WTC11 (cell line): Measurements from ENCODE around the gene ARL4A. TPM values are rescaled to one million over a fixed set of nuclear protein-coding genes. Genes with fewer than 3 reads are reported as not detected.
A peak's percentile ranks its signal among the peaks of the same experiment; 100 is the strongest.

Source experiments
- ATAC-seq: fragments of 200-7000 bp; cut with Tn5 transposase; 2 replicates; pipeline ENCODE4 v1.10.0; 2021; ENCODE audit warnings: mild to moderate bottlenecking, moderate library complexity
- CTCF ChIA-PET: fragments of 300-600 bp; sonication (Branson Sonifier 250); formaldehyde crosslinking; loops from one replicate; lab custom pipeline; 2021; ENCODE audit warnings: antibody characterized with exemption; lab: Charles Lee
- POLR2A ChIA-PET: fragments of 350-600 bp; sonication (Branson Sonifier 250); formaldehyde crosslinking; loops from one replicate; lab custom pipeline; 2021; ENCODE audit warnings: antibody characterized with exemption; lab: Charles Lee
- DNase-seq: peaks from one replicate; pipeline ENCODE4 v3.0.0; 2021; ENCODE audit warnings: low spot score
- H3K27ac Mint-ChIP-seq: 2 replicates; pipeline ENCODE4 v1.8.0; 2021; ENCODE audit warnings: mixed read lengths
- H3K27me3 Mint-ChIP-seq: 2 replicates; pipeline ENCODE4 v1.8.0; 2021; ENCODE audit warnings: low read depth, mild to moderate bottlenecking, moderate library complexity, mixed read lengths
- H3K36me3 Mint-ChIP-seq: 2 replicates; pipeline ENCODE4 v1.8.0; 2021; ENCODE audit warnings: mixed read lengths
- H3K4me1 Mint-ChIP-seq: 2 replicates; pipeline ENCODE4 v1.8.0; 2022; ENCODE audit warnings: mixed read lengths
- H3K4me3 Mint-ChIP-seq: 2 replicates; pipeline ENCODE4 v1.8.0; 2021; ENCODE audit warnings: mild to moderate bottlenecking, moderate library complexity, mixed read lengths
- H3K9me3 Mint-ChIP-seq: 2 replicates; pipeline ENCODE4 v1.8.0; 2021; ENCODE audit warnings: mixed read lengths
- ARID4B ChIP-seq: sonication (generic); formaldehyde crosslinking; IDR thresholded peaks from 2 replicates; pipeline ENCODE4 v1.8.0; 2023; ENCODE audit warnings: missing genetic modification reagents, mild to moderate bottlenecking, borderline replicate concordance
- CREB1 ChIP-seq: sonication (generic); formaldehyde crosslinking; IDR thresholded peaks from 2 replicates; pipeline ENCODE4 v1.8.0; 2023; ENCODE audit warnings: mild to moderate bottlenecking, missing genetic modification reagents
- CTCF ChIP-seq: fragments of 200-600 bp; IDR thresholded peaks from 2 replicates; pipeline ENCODE4 v1.8.0; 2022; ENCODE audit warnings: antibody characterized with exemption
- FOXK1 ChIP-seq: sonication (generic); formaldehyde crosslinking; IDR thresholded peaks from 2 replicates; pipeline ENCODE4 v1.8.0; 2022; ENCODE audit warnings: mild to moderate bottlenecking, moderate library complexity, missing genetic modification reagents
- FOXP4 ChIP-seq: sonication (generic); formaldehyde crosslinking; IDR thresholded peaks from 2 replicates; pipeline ENCODE4 v1.8.0; 2022; ENCODE audit warnings: mild to moderate bottlenecking, missing genetic modification reagents
- GABPB1 ChIP-seq: sonication (generic); formaldehyde crosslinking; IDR thresholded peaks from 2 replicates; pipeline ENCODE4 v1.8.1; 2023; ENCODE audit warnings: mild to moderate bottlenecking, missing genetic modification reagents
- GTF2I ChIP-seq: fragments of 250-450 bp; sonication (Bioruptor Pico); conservative IDR thresholded peaks from 2 replicates; pipeline ENCODE4 v1.4.0; 2021; ENCODE audit warnings: mild to moderate bottlenecking
- JUN ChIP-seq: sonication (generic); formaldehyde crosslinking; IDR thresholded peaks from 2 replicates; pipeline ENCODE4 v1.8.0; 2023; ENCODE audit warnings: mild to moderate bottlenecking, missing genetic modification reagents
- MLX ChIP-seq: sonication (generic); formaldehyde crosslinking; IDR thresholded peaks from 2 replicates; pipeline ENCODE4 v1.8.1; 2023; ENCODE audit warnings: mild to moderate bottlenecking, missing genetic modification reagents, moderate library complexity
- NFE2L1 ChIP-seq: sonication (generic); formaldehyde crosslinking; IDR thresholded peaks from 2 replicates; pipeline ENCODE4 v1.8.1; 2023; ENCODE audit warnings: missing genetic modification reagents
- OVOL2 ChIP-seq: fragments of 250-450 bp; sonication (Bioruptor Pico); IDR thresholded peaks from 2 replicates; pipeline ENCODE4 v1.9.0; 2021; ENCODE audit warnings: mild to moderate bottlenecking, borderline replicate concordance
- PRDM15 ChIP-seq: sonication (generic); formaldehyde crosslinking; IDR thresholded peaks from 2 replicates; pipeline ENCODE4 v1.8.0; 2022; ENCODE audit warnings: missing genetic modification reagents
- RELA ChIP-seq: sonication (generic); formaldehyde crosslinking; IDR thresholded peaks from 2 replicates; pipeline ENCODE4 v1.8.1; 2022; ENCODE audit warnings: missing genetic modification reagents, mild to moderate bottlenecking, borderline replicate concordance
- TP53 ChIP-seq: sonication (generic); formaldehyde crosslinking; IDR thresholded peaks from 2 replicates; pipeline ENCODE4 v1.8.1; 2023; ENCODE audit warnings: mild to moderate bottlenecking, missing genetic modification reagents
- ZNF121 ChIP-seq: sonication (generic); formaldehyde crosslinking; IDR thresholded peaks from 2 replicates; pipeline ENCODE4 v1.8.0; 2023; ENCODE audit warnings: missing genetic modification reagents
- ZNF263 ChIP-seq: sonication (generic); formaldehyde crosslinking; IDR thresholded peaks from 2 replicates; pipeline ENCODE4 v1.8.1; 2022; ENCODE audit warnings: low read depth, mild to moderate bottlenecking, moderate library complexity, missing genetic modification reagents
- ZNF317 ChIP-seq: sonication (generic); formaldehyde crosslinking; IDR thresholded peaks from 2 replicates; pipeline ENCODE4 v1.8.1; 2023; ENCODE audit warnings: low read depth, mild to moderate bottlenecking, moderate library complexity, missing genetic modification reagents, borderline replicate concordance
- ZNF416 ChIP-seq: fragments of 250-450 bp; sonication (Bioruptor Pico); IDR thresholded peaks from 2 replicates; pipeline ENCODE4 v1.9.0; 2021; ENCODE audit warnings: mild to moderate bottlenecking, inconsistent platforms
- total RNA-seq: library from RNA; stranded (reverse); gene quantifications from 3 replicates; pipeline ENCODE4 v1.2.3, GENCODE V29; 2021

Gene ARL4A
- total RNA-seq, 1 experiment from 2014 or later: 25.4 TPM

- TF ChIP-seq RELA (CRISPR knock-in tag) (no peak), GABPB1 (no peak), JUN (CRISPR knock-in tag) (no peak), CTCF (no peak), ARID4B (CRISPR knock-in tag) (no peak), CREB1 (CRISPR knock-in tag) (no peak), OVOL2 (no peak), GTF2I (CRISPR knock-in tag) (no peak), ZNF121 (CRISPR knock-in tag) (no peak), ZNF317 (no peak), TP53 (CRISPR knock-in tag) (no peak), FOXK1 (CRISPR knock-in tag) (no peak), NFE2L1 (CRISPR knock-in tag) (no peak), ZNF263 (CRISPR knock-in tag) (no peak), ZNF416 (no peak), PRDM15 (CRISPR knock-in tag) (no peak), MLX (CRISPR knock-in tag) (no peak), FOXP4 (CRISPR knock-in tag) (no peak)
- no peaks in the 10 kb centered on the region for H3K4me1 Mint-ChIP-seq
- no peak overlapping the region for H3K4me3 Mint-ChIP-seq
- H3K9me3 Mint-ChIP-seq: peaks cover 16% of the 10 kb centered on the region
- CTCF ChIA-PET: interaction anchor here (0.6 to 2.4 kb wide), 13 partner anchors 11 to 556 kb away, joined by 3 to 32 read pairs (median 3); partner anchors contain the start of gene ARL4A
- no peak overlapping the region for H3K27ac Mint-ChIP-seq
- POLR2A ChIA-PET: no interaction called here
- peak; percentile 83 for ATAC-seq
- peaks cover 12% of the 10 kb centered on the region for H3K36me3 Mint-ChIP-seq
- H3K27me3 Mint-ChIP-seq: no peaks in the 10 kb centered on the region
- no peak for DNase-seq
Measured at GRCh38 chr7:12674861-12675260, 12.6 kb upstream of the ARL4A start.
